Measurements from ENCODE around the gene TTC7B.

GRCh38 chr14:90499908-90500664 lies 316.1 kb downstream of the TTC7B start:
- no peak for TF ChIP-seq CTCF (IDR thresholded peaks at IDR 0.05)
- TF ChIP-seq EZH2phosphoT487 (IDR thresholded peaks at IDR 0.05): no peak

Data from neural progenitor cell (in vitro differentiated cells).